Activated CD8-positive, alpha-beta memory T cell treated with anti-CD3 and anti-CD28 coated beads, Interleukin-2, amount 50 U/mL, for 48 hours (primary cell): ENCODE measurements around the gene C1QTNF9.
"Not testable (repeated sequence)": the region's sequence is repeated elsewhere in the genome, so short reads cannot be mapped to it uniquely, and the experiment has no call there.

ENCODE experiments used
- DNase-seq: peaks from one replicate; pipeline ENCODE4 v3.0.0-alpha.2; 2020

Gene C1QTNF9, protein sequence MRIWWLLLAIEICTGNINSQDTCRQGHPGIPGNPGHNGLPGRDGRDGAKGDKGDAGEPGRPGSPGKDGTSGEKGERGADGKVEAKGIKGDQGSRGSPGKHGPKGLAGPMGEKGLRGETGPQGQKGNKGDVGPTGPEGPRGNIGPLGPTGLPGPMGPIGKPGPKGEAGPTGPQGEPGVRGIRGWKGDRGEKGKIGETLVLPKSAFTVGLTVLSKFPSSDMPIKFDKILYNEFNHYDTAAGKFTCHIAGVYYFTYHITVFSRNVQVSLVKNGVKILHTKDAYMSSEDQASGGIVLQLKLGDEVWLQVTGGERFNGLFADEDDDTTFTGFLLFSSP

DNA sequence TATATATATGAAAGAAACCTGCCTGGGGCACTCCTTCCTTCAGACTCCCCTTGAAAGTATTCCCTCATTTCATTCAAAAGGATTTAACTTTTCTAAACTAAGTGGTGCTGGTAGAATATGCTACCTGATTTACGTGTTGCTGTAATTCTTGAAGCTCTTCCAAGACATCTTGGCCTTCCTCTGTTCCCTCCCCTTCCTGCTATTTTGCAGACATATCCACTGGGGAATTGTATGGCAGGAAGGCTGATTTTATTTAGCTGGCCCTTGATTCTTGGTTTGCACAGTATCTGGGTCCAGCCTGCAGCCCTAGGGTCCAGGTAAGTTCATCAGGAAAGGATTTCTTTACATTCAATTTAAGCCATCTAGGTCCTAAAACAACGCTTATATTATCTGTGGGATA lies at the start of gene C1QTNF9:
C1QTNF9 (plus strand) TSS at position 281 of the 400 bp plus-strand sequence. CDS start 6,424 bp downstream, outside the sequence.
- DNase-seq: not testable (repeated sequence)

DNA sequence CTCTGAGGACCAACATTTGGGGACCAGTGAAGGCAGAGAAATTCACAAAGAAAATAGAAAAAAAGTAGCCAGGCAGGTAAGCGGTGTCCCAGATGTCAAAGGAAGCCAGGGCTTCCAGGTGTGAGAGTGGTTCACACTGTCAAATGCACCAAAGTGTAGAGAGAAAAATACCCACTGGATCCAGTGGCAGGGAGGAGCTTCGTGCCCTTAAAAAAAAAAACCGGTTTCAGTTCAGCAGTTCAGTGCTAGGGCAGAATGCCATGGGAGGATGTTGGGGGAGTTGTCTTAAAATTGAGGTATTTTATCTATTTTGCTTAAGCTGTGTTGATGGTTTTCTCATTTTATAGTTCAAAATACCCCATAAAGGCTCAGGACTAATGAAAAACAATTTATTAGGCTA lies 47.8 kb upstream of the C1QTNF9 start:
- DNase-seq: peak; percentile 49

DNA sequence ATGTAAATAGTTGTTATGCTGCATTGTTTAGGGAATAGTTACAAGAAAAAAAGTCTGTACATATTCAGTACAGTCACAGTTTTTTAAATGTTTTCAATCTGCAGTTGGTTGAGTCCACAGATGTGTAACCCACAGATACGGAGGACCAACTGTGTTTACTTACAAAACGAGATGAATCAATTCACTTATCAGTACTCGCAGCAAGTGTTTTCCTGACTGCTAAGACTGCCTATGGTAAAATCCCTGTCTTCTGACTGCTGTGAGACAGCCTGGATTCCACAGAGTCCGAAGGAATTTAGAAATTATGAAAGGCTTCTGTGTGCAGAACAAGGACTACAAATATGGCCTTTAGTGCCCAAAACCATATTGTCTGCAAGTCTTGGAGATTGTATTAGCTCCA lies 45.7 kb upstream of the C1QTNF9 start:
- no peak for DNase-seq

DNA sequence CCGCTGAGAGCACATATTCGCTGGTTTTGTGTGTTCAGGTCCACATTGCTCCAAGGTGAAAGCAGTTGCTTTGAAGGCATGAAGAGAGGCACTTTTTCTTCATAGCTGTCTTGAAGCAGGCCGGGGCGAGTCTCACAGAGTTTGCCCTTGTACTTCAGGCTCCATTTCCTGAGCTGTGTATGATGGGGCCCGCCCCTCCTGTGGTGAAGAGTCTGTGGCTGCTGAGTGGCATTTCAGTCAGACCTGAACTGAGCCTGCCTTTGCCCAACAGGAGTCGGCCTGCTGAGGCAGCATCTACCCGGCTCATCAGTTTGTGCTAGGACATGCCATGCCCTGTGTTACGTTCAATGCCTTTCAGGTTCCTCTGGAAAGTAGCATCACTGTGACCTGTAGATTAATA lies 44.4 kb upstream of the C1QTNF9 start:
- peak; percentile 84 for DNase-seq

DNA sequence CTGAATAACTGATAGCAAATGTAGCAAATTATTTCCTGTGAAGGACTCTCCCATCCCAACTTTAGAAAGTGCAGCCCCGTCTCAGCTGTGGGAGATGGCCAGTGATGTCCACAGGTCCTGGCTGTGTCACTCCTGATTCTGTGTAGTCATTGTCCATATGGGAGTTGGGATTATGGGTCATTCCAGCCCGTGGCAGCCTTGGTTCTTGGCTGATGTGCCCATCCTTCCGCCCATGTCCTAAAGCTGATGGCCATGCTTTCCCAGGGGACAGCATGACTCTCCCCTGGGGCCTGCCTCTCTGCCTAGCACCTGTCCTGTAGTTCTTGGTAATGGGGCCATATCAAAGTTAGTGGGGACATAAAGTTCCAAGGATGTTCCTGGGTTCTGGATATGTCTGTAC lies 43.9 kb upstream of the C1QTNF9 start:
- peak; percentile 51 for DNase-seq

DNA sequence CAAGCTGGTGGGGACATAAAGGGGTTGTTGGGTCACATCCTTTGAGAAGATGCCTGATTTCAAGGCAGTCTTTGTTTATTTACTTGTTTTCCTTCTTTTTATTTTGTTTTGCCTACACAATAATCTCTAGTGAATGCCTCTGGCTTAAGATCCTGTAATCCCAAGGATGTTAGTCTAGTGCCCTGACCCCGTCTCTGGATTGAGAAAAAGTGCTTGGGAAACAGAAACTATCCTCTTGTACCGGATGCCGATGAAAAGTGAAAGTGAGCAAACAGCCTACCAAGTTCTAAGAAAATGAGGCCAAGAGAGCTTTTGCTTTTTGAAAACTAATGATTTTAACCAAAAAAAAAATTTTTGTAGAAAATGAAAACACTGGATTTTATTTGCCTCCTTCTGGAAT lies 42.1 kb upstream of the C1QTNF9 start:
- DNase-seq: peak; percentile 40

DNA sequence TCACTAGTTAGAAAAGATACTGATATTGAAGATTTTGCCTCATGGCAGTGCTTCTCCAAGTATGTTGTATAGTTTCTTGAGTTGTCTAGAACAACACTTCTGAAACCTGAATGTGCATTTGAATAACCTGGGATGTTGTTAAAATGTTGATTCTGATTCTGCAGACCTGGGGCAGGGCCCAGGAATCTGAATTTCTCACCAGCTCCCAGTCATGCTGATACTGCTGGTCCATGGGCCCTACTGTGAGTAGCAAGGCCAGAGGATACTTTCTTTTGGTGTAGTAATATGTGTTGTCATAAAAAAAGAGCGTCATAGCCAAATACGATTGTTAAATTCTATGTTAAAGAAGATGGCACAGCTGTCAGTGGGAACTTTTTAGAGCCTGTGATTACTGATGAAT lies 41.6 kb upstream of the C1QTNF9 start:
- peak; percentile 52 for DNase-seq

DNA sequence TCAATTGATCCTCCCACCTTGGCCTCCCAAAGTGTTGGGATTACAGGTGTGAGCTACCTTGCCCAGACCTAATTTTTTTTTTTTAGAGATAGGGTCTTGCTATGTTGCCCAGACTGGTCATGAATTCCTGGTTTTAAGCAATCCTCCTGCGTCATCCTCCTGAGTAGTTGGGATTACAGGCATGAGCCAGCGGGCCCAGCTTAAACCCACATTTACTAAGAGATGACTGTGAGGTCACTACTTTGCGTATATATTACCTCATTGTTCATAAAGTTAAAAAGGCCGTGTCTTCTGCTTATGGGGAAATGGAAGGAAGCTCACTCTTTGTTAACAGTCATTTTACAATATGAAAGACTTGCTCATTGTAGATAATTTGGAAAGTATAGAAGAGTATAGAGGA lies 39.6 kb upstream of the C1QTNF9 start:
- peak; percentile 33 for DNase-seq

DNA sequence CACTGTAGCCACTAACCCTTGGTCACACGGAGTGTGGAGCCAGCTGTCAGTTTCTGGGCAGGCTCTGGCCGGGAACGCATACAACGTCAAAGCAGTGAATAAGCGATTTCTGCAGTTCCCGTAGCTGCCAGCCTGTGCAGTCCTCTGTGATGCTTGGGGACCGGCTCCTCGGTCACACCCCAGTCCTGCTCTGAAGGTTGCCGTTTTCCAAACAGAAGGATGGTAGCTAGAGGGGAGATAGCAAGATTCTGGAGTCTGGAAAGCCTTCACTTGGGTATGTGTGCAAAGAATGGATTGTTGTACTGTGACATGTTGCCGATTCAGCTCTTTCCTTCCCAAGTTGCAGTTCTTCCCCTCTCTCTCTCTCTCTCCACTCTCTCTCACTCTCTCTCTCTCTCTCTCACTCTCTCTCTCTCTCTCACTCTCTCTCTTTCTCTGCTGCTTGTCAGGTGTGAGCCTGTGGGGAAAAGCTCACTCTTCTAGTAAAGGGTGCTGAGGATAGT lies 38.7 kb upstream of the C1QTNF9 start:
- peak; percentile 76 for DNase-seq

DNA sequence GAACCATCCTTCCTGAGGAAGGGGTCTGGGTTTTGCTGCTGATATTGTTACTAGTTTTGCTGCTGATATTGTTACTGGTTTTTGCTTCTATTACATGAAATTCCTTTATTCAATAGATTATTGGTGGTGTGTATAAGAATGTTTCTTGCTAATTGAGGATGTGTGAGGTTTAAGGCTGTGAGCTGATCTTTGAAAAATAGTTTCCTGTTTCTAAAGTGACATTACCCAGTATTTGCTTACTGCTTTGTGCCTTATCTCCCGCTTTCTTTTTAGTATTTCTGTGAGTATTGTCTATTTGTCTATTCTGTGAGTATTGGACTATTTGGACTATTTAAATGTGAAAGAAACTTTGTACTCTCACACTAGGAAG lies 38.2 kb upstream of the C1QTNF9 start:
- DNase-seq: no peak

DNA sequence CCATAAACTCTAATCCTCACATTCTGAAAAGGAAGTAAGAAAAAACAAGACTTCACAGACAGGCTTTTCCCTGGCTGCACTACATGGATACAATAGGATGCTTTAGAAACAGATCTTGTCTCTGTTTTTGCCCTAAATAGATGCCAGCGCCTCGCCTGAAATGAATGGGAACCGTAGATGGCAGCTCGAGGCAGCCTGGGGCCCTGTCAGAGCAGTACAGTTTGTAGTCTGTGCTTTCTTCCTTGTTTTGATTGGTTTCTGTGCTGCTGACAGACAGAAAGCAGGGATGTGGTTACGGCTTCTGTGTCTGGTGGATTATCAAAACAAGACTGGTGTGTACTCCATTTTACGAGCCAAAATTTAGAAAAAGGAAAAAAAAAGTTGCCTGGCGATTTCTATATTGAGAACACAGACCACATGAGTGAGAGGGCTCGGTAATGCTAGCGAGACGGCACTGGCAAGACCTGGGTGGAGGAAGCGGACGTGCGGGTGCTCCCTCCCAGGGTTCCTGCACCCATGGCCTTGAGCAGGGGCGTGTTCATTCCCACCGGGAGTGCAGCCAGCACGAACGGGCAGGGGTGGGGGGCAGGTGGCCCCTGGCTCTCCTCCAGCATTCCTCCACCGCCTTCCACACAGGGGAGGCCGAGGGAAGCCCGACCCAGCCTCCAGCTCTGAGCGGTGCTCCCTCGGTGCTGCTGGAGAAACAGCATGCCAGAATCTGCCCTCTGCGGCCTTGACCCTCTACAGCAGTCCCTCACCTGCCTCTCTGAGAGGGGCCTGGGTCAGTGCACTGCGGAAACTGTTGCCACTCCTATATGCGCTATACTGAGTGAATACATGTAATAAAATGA lies 37.6 kb upstream of the C1QTNF9 start:
- DNase-seq: peak; percentile 66

DNA sequence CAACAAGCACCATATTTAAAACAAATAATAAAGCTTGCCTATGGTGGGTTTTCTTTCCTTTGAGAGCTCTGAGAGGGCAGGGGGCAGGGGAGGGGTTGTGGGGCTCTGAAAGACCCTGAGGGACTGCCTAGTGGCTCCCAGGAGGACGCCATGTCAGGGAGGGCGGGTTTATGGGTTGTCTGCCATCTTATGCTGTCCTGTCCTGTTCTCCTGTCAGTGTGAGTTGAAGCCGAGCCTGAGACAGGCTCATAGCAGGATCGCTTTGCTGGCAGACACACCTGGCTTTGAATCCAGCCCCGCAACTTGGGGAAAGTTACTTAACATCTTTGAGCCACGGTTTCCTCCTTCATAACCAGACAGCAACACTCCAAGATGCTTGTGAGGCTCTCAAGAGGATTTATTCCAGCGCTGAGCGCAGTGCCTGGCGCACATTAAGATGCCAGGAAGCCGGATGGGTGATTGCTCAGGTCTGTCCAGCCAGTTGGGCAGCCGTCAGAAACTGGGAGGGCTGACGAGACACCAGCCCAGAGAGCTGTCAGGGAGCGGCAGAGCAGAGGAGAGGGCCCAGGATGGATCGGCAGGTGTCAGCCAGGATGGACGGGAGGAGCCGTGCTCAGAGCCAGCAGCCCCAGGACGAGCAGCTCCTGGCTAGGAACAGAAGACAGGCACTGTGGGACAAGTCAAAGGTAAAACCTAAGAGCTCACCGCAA lies 36.8 kb upstream of the C1QTNF9 start:
- DNase-seq: peak; percentile 55

DNA sequence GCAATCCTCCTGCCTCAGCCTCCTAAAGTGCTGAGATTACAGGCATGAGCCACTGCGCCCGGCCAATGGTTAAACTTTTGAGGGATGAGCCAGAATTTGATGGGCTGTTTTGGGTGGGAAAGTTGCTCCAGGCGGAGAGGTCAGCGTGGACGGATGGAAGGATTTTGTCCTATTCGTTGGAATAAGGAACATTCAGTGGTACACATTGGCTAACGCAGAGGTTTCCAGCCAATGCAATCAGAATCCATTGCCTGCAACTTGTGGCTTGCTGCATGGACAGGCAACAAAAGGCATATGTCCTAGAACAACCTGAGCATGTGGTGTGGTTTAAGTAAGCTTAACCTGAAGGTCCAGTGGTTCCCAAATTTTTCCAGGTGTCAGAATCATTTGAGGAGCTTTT lies 35.5 kb upstream of the C1QTNF9 start:
- DNase-seq: no peak

DNA sequence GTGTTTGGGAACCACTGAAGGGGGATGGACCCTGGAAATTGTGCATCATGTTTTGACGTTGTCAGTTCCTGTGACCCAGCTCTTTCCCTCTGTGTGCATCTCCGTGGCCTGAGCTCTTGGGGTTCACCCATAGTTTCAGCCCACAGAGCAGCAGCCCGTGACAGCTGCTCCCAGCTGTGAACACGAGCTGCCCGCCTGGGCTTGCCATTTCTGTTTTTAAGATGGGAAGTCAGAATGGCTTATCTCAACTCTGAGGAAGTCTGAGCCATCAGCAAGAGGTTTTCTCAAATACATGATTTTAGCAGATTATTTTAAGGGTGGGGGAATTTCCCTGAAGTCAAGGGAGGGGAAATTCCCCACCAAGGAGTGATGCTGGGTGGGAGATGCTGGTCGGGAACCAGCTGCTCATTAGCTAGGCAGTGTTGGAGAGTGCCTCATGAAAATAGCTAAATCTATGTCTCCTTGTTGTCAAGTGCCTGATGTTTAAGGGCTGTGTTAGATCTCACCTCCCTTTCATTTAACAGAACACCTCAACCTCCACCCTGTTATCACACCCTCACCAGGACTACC lies 34.8 kb upstream of the C1QTNF9 start:
- DNase-seq: peak; percentile 83

DNA sequence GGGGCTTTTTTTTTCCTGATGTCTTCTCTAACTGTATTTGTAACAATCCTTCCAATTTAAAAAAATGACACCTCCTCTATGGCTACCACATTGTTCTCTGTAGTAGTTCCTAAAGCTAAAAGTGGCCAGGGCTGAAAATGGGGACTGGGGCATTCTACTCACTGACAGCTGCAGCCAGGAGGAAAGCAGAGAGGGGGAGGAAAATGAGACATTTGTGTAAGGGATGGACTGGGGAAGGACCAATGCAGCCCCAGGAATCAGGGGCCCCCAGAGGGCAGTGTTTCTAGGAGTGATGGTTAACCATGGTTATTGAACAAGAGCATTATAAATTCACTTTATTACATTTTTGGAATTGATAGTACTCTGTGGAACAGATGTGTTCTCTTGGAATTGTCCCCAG lies 34.3 kb upstream of the C1QTNF9 start:
- DNase-seq: peak; percentile 41

DNA sequence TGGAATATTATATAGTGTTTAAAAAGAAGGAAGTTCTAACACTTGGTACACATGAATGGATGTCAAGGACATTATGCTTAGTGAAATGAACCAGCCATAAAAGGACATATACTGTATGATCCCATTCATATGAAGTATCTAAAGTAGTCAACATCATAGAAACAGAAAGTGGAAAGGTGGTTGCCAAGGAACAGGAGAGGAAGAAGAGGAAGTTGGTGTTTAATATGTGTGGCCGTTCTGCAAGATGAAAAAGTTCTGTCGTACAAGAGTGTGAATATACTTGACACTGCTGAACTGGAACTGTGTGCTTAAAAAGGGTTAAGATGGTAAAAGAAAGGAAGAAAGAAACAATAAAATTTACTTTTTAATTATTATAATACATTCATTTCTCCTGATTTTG lies 33.1 kb upstream of the C1QTNF9 start:
- DNase-seq: no peak

DNA sequence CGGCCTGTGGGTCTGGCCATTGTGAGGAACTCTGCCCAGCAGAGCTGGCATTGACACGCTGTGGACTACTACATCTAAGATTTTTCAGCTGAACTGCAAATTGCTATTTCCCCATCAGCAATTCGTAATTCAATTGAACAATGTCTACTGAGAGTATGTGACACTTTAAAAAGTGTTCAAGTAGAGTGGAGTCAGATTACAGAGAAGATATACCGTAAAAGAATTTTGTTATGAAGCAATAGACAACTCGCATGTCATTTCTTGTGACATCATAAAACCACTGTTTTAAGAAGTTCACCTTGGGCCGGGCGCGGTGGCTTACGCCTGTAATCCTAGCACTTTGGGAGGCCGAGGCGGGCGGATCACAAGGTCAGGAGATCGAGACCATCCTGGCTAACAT lies 32.5 kb upstream of the C1QTNF9 start:
- DNase-seq: no peak

DNA sequence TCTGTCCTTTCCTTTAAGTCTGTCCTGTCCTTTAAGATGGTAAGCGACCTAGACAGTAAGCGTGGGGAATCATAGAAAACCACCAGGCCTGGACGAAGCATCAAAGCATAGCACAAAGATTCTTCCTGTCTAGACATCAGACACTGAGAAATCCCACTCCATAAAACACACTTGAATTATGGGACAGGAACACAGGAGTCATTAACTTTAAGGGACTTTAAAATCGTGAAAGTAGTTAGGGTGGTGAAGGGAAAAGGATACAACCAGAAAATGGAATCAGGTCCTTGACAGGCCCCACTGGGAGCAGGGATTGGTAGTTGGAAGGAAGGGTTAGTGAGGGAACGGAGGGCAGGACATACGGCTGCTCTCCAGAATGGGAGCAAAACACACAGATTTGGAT lies 31.6 kb upstream of the C1QTNF9 start:
- DNase-seq: no peak

DNA sequence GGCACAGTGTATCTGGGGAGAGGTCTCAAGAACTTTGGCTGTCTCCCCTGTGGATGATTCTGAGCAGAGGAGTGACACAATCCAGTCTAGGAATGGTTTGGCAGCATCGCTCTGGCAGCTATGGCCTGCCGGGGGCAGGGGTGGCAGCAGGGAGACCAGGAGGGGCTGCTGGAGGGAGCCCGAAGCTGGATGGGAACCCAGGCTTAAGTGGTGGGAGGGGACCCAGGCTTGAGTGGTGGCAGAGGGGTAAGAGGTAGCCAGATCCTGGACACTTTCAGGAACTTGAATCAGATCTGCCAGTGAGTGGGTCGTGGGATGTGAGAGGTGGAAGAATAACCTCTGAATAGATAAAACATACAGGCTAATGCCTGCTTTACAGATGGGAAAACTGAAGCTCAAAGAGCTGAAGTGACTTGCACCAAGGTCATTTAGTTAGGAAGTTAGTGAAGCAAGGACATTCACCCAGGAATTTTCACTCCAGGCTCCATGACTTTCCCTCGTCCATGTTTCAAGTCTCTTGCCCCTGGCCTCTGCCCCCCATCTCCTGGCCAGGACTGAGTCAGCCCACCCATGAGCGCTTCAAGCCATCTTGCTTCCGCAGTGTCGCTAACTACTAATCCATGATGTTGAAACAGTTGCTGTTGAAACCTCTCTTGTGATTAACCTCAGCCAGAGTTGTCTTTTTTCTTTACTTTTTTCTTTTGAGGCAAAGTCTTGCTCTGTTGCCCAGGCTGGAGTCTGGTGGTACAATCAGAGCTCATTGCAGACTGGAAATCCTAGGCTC lies 29.9 kb upstream of the C1QTNF9 start:
- no peak for DNase-seq

DNA sequence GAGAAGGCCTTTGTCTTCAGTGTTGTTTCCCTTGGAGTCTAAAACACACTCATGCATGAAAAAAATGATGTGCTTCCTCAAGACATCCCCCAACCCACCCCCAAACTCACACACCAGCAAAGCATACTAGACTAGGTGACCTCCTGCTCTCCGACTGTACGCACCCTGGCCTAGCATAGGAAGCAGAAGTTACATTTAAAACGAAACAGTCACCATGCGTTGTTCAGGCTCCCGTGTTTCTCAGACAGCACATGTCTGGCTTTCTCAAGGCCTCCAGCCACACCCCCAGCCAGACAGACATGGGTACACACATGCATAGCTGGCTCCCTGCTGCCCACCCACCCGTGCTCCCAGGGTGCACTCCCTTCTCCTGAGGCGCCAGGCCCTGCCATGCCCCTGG lies 28.7 kb upstream of the C1QTNF9 start:
- DNase-seq: no peak

DNA sequence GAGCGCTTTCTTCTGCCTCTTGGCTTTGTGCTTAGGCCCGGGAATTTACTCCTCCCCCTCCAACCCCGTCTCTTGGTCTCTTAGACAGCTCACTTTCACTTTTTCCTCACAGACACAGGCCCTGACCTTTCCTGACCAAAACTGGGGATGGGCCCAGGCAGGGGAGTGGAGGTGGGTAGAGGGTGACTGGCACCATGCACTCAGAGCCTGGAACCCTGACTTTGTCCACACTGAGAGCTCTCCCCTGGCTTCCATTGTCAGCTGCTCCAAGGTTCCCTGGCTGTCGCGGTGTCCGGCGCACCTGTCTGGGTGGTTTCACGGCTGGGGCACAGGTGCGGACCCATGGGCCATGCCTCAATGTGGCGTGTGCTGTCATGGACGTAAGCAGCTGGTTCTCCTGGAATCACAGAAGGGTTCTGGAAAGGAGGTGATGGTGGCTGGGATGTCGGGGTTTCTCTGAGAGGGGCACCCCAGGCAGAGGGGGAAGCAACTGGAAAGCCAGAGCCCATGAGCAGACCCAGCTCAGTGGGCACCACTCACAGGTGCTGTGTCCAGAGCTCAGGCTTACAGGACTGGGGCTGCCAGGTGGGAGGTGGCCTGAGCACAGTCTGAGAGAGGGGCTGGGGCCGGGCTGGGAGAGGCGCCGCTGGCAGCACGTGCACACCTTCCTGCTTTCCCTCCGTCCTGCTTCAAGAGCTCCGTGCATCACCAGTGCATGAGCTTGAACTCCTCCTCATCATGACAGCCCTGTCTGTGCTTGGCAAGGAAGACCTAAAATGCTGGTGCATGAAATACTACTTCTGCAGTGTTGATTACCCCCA lies 28.0 kb upstream of the C1QTNF9 start:
- DNase-seq: no peak
